Ecto neural progenitor cell (in vitro differentiated cells): Measurements from ENCODE around the gene HBG1.
"Not testable (repeated sequence)": the region's sequence is repeated elsewhere in the genome, so short reads cannot be mapped to it uniquely, and the experiment has no call there.

Experiments used
- DNase-seq: peaks from one replicate; pipeline ENCODE4 v3.0.0-alpha.2; 2018; ENCODE audit warnings: low spot score

Gene HBG1

DNA sequence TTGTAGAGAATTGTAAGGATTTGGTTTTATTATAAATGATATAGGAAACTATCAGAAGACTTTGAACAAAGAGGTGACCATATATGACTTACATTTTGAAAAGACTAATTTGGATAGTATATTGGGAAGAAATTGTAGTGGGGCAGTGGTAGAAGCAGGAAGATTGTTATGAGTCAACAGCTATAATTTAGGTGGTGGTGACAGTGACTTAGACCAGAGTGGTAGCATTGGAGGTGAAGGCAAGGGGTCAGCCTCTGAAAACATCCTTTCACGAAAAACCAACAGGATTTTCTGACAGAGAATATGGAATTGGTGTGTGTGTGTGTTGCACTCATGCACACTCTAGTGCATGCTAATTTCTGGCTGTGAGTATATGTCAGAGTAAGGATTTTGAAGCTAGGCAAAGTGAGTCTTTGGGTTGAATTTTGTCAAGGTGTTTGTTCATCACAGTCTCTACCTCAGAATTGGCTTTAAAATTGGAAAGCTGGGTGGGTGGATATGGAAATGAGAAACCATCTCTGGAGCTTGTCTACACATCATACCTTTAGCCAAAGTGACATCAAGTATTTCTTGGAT is 28.2 kb upstream of the HBG1 start:
- no peak for DNase-seq

DNA sequence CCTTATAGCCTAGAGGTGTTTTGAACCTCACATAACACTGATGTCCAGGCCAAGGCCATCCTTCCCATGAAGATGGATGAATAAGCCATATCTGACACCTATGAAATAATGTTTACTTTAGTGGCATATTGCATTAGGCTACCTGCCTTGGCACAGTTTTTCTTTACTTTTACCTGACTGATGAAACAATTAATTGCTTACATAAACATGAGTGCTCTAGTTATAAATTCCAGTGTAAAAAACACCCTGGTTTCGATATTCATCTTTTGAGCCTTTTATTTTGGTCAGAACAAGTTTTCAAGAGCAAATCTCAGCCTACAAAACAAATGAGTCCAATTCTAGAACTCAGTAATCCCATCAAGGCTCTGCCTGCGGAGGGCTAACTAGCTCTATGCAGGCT is 27.0 kb upstream of the HBG1 start:
- no peak for DNase-seq

DNA sequence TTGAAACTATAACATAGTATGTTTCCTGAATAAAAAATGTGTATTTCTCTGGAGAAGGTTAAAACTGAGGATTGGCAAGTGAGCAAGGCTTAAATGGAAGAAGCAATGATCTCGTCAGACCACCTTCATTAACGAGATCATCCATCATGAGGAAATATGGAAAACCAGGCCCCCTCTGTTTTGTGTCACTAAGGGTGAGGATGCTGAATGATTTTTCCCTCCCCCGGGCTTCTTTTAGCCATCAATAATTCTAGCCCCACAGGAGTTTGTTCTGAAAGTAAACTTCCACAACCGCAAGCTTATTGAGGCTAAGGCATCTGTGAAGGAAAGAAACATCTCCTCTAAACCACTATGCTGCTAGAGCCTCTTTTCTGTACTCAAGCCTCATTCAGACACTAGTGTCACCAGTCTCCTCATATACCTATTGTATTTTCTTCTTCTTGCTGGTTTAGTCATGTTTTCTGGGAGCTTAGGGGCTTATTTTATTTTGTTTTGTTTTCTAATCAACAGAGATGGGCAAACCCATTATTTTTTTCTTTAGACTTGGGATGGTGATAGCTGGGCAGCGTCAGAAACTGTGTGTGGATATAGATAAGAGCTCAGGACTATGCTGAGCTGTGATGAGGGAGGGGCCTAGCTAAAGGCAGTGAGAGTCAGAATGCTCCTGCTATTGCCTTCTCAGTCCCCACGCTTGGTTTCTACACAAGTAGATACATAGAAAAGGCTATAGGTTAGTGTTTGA is 25.9 kb upstream of the HBG1 start:
- DNase-seq = no peak

DNA sequence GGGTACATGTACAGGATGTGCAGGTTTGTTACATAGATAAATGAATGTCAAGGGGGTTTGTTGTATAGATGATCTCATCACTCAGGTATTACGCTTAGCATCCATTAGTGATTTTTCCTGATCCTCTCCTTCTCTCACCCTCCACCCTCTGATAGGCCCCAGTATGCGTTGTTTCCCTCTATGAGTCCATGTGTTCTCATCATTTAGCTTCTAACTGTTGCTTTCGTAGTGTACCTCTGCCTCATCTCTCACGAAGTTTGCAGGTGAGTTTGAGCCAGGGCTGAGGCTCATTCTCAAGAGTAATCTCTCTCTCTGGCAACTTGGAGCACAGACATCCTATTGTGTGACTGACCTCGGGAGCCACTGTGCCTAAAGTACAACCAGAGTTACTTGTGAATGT is 24.7 kb upstream of the HBG1 start:
- no peak for DNase-seq

DNA sequence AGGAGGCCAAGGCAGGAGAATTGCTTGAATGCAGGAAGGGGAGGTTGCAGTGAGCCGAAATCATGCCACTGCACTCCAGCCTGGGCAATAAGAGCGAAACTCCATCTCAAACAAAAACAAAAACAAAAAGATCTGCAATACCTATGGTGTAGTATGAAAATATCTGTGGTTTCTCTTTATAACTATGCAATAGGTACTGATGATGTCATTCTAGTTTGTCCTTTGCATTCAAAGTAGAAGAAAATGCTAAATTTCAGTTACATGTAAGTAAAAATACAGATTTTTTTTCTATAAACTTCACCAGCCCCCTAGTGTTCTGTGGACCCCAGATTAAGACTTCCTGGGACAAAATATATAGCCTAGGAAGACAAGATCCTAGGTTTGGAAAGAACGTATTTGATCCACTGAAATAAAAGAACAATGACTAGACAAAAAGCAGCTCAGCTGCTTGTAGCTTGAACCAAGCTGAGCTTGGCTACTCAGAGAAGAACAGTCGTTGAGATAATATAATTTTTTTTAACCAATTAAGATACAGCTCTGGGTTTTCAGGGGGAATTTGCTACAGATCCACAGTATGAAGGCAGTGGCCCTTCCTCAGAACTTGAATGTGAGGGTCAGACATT is 22.8 kb upstream of the HBG1 start:
- DNase-seq = no peak

DNA sequence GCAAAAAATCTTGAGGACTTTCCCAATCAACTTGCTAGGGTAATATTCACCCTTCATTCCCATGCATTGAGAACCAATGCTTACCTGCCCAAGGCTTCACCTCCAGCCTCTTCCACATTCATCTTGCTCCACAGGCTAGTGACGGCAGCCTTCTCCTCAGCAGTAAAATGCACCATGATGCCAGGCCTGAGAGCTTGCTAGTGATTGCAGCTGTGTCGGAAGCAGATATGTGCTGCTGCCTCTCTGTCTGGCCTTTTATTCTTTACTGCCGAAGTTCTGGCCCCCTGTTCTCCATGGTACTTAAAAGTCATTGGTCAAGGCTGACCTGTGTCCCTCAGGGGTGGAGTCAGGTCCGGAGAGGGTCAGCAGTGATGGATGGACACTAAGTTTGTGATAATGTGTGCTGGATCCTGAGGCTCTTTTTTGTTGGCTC is 20.1 kb upstream of the HBG1 start, which contains the start of gene HBE1:
HBE1 (minus strand) TSS at position 231 of the 433 bp plus-strand sequence; CDS start at position 176, 55 bp downstream.
- DNase-seq = no peak

DNA sequence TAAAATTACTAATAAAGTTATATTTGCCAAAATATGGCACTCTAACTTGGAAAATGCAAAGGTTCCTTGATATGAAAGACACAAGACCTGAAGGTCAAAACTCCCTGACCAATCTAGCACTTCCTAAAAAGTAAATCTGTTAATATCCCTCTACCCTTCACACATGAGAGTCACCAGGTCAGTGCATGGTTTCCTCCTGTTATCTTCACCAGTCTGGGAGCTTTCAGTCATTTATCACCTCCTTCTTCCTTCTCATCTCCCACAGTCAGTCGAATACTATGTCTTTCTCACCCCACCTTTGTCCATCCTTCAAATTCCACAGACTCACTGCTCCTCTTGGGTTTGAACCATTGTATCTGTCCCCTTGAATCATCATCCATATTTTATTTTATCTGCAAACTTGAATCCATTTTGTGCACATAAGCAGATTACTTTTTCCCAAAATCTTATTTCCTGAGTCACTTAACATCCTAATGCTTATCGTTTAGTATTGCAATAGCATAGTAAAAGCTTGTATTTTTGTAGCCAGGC is 17.4 kb upstream of the HBG1 start:
- no peak for DNase-seq

DNA sequence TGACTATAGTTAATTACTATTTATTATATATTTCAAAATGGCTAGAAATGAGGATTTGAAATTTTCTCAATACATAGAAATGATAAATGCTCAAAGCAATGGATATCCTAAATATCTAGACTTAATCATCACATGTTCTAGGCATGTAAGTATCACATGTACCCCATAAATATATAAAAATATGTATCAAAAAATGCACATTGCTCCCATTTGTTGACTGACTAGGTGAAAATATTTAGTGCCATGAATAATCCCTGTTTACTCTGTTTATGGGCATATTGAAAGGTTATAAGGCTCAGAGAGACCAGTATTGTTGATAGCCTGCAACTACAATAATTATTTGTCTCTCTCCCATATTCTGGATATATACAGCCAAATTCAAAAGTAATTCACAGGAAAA is 17.0 kb upstream of the HBG1 start:
- DNase-seq = no peak

DNA sequence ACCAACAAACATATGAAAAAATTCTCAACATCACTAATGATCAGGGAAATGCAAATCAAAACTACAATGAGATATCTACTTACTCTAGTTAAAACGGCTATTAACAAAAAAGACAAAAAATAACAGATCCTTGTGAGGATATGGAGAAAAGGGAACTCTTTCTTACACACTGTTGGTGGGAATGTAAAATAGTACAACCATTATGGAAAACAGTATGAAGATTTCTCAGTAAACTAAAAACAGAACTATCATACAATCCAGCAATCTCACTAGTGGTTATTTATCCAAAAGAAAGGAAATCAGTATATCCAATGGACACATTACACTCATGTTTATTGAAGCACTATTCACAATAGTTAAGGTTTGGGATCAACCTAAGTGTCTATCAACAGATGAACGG is 16.2 kb upstream of the HBG1 start:
- no peak for DNase-seq

DNA sequence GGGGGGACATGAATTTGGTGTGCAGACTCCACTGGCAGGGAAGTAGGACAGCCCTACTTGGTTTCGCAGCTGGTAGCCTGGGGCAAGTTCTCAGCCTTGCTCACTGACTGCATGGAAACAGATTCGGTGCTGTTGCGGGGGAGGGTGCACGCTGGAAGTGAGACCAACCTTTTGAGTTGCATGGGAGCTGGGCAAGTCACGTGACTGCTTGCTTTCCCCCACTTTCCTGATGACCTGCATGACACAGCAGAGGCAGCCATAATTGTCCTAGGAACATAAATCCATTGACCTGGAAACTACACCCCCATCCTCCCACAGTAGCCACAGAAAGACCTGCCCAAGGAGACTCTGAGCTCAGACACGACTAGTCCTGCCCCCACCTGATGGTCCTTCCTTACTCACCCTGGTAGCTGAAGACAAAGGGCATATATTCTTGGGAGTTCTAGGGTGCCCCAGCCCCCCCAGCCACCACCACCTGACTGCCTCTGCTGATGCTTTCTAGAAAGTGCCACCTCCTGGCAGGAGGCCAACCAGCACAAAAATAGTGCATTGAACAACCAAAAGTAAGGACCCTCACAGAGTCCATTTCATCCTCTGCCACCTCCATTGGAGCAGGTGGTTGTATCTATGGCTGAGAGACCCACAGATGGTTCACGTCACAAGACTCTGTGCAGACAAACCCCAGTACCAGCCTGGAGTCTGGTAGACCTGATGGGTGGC is 9.0 kb upstream of the HBG1 start:
- DNase-seq = peak; percentile 52

DNA sequence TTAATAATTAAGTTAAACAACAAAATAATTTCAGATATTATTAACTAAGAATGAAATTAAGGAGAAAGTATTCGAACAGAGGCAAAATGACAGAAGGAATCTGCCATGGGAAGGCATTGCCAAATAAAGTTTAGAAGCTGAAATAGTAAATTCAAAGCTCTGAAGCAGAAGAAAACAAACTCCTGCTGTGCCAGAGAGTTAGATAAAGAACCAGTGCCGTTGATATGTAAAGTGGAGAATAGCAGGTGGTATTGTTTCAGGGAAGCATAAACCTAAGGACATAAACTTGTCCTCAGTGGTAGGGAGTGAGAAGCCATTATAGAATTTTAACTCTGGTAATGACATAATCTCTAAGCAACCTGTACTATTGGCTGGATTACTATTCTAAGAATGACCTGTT is 7.6 kb upstream of the HBG1 start:
- no peak for DNase-seq

DNA sequence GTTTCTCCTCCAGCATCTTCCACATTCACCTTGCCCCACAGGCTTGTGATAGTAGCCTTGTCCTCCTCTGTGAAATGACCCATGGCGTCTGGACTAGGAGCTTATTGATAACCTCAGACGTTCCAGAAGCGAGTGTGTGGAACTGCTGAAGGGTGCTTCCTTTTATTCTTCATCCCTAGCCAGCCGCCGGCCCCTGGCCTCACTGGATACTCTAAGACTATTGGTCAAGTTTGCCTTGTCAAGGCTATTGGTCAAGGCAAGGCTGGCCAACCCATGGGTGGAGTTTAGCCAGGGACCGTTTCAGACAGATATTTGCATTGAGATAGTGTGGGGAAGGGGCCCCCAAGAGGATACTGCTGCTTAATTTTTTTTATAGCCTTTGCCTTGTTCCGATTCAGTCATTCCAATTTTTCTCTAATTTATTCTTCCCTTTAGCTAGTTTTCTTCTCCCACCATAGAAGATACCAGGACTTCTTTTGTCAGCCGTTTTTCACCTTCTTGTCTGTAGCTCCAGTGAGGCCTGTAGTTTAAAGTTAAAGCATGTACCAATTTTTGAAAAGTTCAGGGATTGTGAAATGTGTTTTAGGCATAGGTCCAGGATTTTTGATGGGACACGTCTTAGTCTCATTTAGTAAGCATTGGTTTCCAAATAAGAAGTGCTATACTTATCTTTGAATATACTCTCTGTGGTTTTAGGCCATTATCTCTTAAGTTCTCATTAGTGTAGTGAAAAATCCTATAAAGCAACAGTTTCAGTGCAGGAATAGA is 5.2 kb upstream of the HBG1 start, which contains the start of gene HBG2:
HBG2 (minus strand) TSS at position 136 of the 768 bp plus-strand sequence; CDS start at position 83, 53 bp downstream.
- DNase-seq = not testable (repeated sequence)

DNA sequence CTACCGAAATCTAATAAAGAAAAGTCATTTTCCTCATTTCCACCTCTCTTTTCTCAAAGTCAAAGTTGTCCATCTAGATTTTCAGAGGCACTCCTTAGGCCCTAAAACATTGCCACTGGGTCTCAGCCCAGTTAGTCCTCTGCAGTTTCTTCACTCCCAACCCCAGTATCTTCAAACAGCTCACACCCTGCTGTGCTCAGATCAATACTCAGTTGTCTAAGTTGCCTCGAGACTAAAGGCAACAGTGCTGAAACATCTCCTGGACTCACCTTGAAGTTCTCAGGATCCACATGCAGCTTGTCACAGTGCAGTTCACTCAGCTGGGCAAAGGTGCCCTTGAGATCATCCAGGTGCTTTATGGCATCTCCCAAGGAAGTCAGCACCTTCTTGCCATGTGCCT is 4.4 kb upstream of the HBG1 start:
- not testable (repeated sequence) for DNase-seq

DNA sequence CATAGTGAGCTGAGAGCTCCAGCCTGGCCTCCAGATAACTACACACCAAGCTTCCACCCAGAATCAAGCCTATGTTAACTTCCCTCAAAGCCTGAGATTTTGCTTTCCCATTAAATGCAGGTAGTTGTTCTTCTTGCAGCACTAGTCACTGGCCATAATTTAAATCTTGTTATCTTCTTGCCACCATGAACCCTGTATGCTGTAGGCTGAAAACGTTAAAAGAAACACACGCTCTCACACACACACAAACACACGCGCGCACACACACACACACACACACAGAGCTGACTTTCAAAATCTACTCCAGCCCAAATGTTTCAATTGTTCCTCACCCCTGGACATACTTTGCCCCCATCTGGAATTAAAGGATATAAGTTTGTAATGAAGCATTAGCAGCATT is 3.8 kb upstream of the HBG1 start:
- DNase-seq = not testable (repeated sequence)

DNA sequence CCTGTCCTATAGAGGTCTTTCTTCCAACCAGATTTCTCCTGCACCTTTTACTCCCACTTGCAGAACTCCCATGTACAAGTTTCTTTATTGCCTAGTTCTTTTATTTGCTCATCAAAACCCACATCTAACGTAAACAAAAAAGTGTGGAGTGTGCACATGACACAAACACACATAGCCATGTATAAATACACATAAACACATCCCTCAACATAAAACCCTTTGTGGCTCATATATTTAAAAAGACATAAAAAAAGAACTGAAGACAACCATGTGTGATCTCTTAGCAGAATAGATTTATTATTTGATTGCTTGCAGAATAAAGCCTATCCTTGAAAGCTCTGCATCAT is 3.2 kb upstream of the HBG1 start:
- no peak for DNase-seq

DNA sequence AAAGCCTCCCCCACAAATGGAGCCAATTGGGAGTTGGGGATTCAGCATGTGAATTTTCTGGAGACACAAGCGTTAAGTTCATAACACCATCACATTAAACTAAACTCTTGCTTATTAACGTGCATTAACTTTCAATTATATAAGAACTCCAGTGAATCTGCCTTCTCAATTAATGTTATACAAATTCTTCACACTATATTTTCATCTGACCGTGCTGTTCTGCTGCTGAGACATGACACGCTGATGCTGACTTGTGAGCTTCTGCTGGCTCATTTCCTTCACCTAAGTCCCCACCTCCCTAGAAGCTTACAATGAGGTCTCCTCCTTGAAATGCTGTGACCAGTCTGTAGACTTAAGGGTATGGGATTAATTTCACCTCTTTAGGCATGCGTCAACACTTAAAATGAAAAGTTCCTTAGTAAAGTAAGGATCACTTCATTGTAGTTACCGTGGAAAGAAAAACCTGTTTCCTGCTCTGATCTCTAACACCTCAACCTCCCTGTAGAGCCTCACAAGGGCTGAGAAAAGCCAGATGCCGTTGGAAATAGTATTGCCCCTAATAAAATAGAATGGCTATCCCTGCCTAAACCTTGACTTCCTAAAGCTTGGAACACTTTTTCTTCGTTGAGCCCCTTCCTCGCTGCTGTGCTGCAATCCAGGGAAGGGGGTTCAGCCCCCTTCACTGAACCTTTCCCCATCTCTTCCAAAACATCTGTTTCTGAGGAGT is 2.7 kb upstream of the HBG1 start:
- no peak for DNase-seq

DNA sequence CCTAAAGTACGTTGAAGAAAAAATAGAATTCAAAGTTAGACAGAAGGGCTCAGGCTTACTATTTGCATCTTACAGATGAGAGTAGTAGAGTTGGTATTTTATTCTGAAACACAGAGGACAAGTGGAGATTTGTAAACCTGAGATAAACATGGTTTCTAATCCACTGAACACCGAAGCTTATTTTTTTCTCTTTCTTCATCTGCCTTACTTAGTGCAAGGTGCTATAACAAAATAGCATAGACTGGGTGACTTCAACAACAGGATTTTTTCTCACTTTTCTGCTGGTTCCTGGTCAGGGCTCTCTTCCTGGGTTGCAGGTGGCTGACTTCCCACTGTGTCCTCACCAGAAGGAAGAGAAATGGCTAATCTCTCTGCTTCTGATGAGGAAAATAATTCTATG is 2.1 kb upstream of the HBG1 start:
- no peak for DNase-seq

DNA sequence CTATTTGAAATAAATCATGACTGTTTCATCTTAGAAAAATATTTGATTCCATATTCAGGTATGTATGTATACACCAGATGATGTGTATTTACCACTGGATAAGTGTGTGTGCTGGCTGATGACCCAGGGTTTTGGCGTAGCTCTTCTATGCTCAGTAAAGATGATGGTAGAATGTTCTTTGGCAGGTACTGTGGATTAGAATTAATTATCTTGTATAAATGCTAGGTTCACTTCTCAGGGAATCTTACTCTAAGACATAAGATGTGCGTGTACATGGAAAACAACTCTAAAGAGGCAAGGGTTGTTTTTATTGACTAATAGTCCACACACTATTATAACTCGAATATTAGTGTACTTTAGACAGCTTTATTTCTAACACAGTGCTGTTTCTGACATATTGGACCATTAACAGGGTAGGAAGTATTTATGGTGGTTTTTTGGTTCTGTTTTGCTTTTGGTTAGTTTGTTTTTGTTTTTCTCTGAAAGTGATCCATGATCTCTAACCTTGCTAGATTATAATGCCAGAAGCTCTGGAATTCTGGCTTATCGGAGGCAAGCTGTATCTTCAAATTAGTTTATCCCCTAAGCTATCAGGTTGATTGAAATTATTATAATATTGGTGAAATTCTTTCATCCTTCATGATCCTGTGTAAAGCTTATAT is 1.0 kb upstream of the HBG1 start:
- no peak for DNase-seq

DNA sequence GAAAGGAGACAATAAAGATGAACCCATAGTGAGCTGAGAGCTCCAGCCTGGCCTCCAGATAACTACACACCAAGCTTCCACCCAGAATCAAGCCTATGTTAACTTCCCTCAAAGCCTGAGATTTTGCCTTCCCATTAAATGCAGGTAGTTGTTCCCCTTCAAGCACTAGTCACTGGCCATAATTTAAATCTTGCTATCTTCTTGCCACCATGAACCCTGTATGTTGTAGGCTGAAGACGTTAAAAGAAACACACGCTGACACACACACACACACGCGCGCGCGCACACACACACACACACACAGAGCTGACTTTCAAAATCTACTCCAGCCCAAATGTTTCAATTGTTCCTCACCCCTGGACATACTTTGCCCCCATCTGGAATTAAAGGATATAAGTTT is 1.2 kb downstream of the HBG1 start:
- DNase-seq = not testable (repeated sequence)

DNA sequence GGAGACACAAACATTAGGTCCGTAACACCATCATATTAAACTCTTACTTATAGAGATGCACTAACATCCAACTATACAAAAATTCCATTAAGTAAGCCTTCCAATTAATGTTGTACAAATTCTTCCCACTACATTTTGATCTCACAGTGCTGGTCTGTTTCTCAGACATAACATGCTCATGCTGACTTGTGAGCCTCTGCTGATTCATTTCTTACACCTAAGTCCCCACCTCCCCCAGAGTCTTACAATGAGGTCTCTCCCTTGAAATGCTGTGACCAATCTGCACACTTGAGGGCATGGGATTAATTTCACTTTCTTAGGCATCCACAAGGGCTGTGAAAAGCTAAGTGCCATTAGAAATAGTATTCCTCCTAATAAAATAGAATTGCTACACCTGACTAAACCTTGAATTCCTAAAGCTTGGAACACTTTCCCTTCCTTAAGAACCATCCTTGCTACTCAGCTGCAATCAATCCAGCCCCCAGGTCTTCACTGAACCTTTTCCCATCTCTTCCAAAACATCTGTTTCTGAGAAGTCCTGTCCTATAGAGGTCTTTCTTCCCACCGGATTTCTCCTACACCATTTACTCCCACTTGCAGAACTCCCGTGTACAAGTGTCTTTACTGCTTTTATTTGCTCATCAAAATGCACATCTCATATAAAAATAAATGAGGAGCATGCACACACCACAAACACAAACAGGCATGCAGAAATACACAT is 2.0 kb downstream of the HBG1 start:
- no peak for DNase-seq
